ENCODE measurements around the gene PPP1R9A. TPM values are rescaled to one million over a fixed set of nuclear protein-coding genes. Genes with fewer than 3 reads are reported as not detected.

PPP1R9A gene
- total RNA-seq, 2 experiments from 2014 or later = not detected

GRCh38 chr7:95338832-95339231 is 431.4 kb downstream of the PPP1R9A start:
- intact Hi-C loops (cut with micrococcal nuclease) = no loop called here
- H3K27ac Mint-ChIP-seq = no peak overlapping the region
- ChIA-PET POLR2A (no interaction called here), CTCF (no interaction called here)
- no peaks in the 10 kb centered on the region for H3K36me3 Mint-ChIP-seq
- H3K4me1 Mint-ChIP-seq (ENCODE audit: low read depth) = no peaks in the 10 kb centered on the region
- no peaks in the 10 kb centered on the region for H3K9me3 Mint-ChIP-seq
- H3K4me3 Mint-ChIP-seq = no peak overlapping the region
- H3K27me3 Mint-ChIP-seq = no peaks in the 10 kb centered on the region
- DNase-seq = no peak

GRCh38 chr7:95340491-95340890 is 433.1 kb downstream of the PPP1R9A start:
- POLR2A ChIA-PET = no interaction called here
- no peaks in the 10 kb centered on the region for H3K27me3 Mint-ChIP-seq

GRCh38 chr7:95342029-95342428 is 434.6 kb downstream of the PPP1R9A start:
- no peaks in the 10 kb centered on the region for H3K4me1 Mint-ChIP-seq (ENCODE audit: low read depth)
- H3K9me3 Mint-ChIP-seq = no peaks in the 10 kb centered on the region
- POLR2A ChIA-PET = no interaction called here
- H3K27ac Mint-ChIP-seq = no peak overlapping the region
- no peaks in the 10 kb centered on the region for H3K27me3 Mint-ChIP-seq
- no peak overlapping the region for H3K4me3 Mint-ChIP-seq
- H3K36me3 Mint-ChIP-seq = no peaks in the 10 kb centered on the region
- CTCF ChIA-PET = no interaction called here
- intact Hi-C loops (cut with micrococcal nuclease) = no loop called here
- no peak for DNase-seq

More at GRCh38 chr7:95340491-95340890, 433.1 kb downstream of the PPP1R9A start:
- Mint-ChIP-seq H3K9me3 (no peaks in the 10 kb centered on the region), H3K36me3 (no peaks in the 10 kb centered on the region), H3K4me3 (no peak overlapping the region), H3K4me1 (ENCODE audit: low read depth) (no peaks in the 10 kb centered on the region), H3K27ac (no peak overlapping the region)
- intact Hi-C loops (cut with micrococcal nuclease) = no loop called here
- DNase-seq = no peak
- CTCF ChIA-PET = no interaction called here

- Mint-ChIP-seq H3K9me3 (no peaks in the 10 kb centered on the region), H3K27ac (no peak overlapping the region), H3K27me3 (no peaks in the 10 kb centered on the region), H3K36me3 (no peaks in the 10 kb centered on the region), H3K4me3 (no peak overlapping the region), H3K4me1 (ENCODE audit: low read depth) (no peaks in the 10 kb centered on the region)
- intact Hi-C loops (cut with micrococcal nuclease) = no loop called here
- DNase-seq = no peak
- CTCF ChIA-PET = interaction anchor here (0.6 kb wide), 1 partner anchor 33 kb away, joined by 3 read pairs; no protein-coding TSS in a partner anchor
- POLR2A ChIA-PET = no interaction called here
Observed at GRCh38 chr7:95342642-95343307, 435.4 kb downstream of the PPP1R9A start.
